Lower leg skin (tissue), 4 donors: ENCODE results near the gene PDCD5. TPM values are rescaled to one million over a fixed set of nuclear protein-coding genes. Genes with fewer than 3 reads are reported as not detected.

ENCODE experiments used
- DNase-seq, 2 donors: peaks; one replicate each; pipeline ENCODE4 v3.0.0-alpha.2; 2019; ENCODE audit warnings: low spot score in 2 of 2
- H3K4me3 ChIP-seq: fragments of 200-600 bp; sonication (generic); 2 replicates; pipeline ENCODE4 v1.5.1; 2017; ENCODE audit warnings: mild to moderate bottlenecking, low read depth; ENCODE audit not compliant: poor library complexity, severe bottlenecking
- POLR2A ChIP-seq, 2 donors: fragments of 450-650 bp; IDR thresholded peaks; one replicate each; pipeline ENCODE4 v1.6.1; 2016 to 2017; ENCODE audit warnings: antibody characterized with exemption in 2 of 2, mild to moderate bottlenecking in 1 of 2, moderate library complexity in 1 of 2
- WGBS, 2 donors: methylation state at CpG; one replicate each; pipeline ENCODE4 v1.1.5; 2018; 5-methylcytosine and 5-hydroxymethylcytosine counted together
- intact Hi-C: fragments of 100-400 bp; cut with DNase I; formaldehyde crosslinking; loops from one replicate; pipeline ENCODE4 v1.15.0; 2023; ENCODE audit warnings: low total_unique reads
- total RNA-seq, 4 donors: library from RNA; depleted of rRNA; stranded (reverse); fragments of >200 nt; gene quantifications; one replicate each; pipeline ENCODE4 v1.1.0, GENCODE V29; 2016
- TF ChIP-seq, protein P1 (sequence below), 3 donors: fragments of 450-650 bp; IDR thresholded peaks; one replicate each; pipeline ENCODE4 v1.5.1; 2016; ENCODE audit warnings: antibody characterized with exemption in 3 of 3, mild to moderate bottlenecking in 3 of 3, moderate library complexity in 2 of 3

Gene PDCD5
- total RNA-seq, 4 donors from 2014 or later = 56.4 to 88.2 (median 63.7) TPM

DNA sequence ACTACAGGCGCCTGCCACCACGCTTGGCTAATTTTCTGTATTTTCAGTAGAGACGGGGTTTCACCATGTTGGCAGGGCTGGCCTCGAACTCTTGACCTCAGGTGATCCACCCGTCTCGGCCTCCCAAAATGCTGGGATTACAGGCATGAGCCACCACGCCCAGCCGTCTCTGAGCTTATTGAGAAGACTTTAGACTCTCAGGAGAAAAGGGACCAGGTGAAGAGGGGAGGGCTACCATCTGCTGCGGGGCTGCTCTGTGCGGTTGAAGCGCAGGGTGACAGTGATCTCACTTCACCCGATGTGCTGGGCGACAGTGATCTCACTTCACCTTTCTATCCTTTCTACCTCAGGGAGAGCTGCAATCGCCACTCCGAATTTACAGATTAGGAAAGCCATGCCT is 25.3 kb downstream of the PDCD5 start:
- no peak overlapping the region for H3K4me3 ChIP-seq
- peak in 1 of 2 donors; percentile 34 for DNase-seq
- no peak for TF ChIP-seq POLR2A (IDR thresholded peaks at IDR 0.05)
- TF ChIP-seq, protein P1, sequence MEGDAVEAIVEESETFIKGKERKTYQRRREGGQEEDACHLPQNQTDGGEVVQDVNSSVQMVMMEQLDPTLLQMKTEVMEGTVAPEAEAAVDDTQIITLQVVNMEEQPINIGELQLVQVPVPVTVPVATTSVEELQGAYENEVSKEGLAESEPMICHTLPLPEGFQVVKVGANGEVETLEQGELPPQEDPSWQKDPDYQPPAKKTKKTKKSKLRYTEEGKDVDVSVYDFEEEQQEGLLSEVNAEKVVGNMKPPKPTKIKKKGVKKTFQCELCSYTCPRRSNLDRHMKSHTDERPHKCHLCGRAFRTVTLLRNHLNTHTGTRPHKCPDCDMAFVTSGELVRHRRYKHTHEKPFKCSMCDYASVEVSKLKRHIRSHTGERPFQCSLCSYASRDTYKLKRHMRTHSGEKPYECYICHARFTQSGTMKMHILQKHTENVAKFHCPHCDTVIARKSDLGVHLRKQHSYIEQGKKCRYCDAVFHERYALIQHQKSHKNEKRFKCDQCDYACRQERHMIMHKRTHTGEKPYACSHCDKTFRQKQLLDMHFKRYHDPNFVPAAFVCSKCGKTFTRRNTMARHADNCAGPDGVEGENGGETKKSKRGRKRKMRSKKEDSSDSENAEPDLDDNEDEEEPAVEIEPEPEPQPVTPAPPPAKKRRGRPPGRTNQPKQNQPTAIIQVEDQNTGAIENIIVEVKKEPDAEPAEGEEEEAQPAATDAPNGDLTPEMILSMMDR (IDR thresholded peaks at IDR 0.05) = no peak
- 84 to 96% methylated on average over 15 of the region's 15 CpGs for WGBS, 2 donors
- intact Hi-C loops = no loop called here

DNA sequence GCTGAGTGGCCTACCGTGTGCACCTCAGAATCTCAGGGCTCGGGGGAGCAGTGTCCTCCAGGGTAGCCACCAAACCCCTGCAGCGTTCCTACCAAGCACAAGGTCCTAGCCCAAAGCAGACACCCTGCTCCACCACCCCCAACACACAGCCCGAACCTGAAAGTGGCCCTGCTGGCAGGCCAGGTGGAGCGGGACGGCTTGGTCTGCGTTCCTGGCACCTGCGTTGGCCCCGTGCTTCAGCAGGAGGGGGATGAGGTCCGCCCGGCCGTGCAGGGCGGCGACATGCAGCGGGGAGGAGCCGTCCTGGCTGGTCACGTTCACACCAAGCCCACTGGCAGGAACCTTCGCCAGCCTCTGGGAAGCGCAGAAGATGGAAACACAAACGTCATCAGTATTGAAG is 26.5 kb downstream of the PDCD5 start:
- intact Hi-C loops = no loop called here
- no peak overlapping the region for H3K4me3 ChIP-seq
- TF ChIP-seq, protein P1 (IDR thresholded peaks at IDR 0.05) = no peak
- WGBS, 2 donors = 96 to 98% methylated on average over 18 to 20 of the region's 20 CpGs
- peak in 1 of 2 donors; percentile 67 for DNase-seq

DNA sequence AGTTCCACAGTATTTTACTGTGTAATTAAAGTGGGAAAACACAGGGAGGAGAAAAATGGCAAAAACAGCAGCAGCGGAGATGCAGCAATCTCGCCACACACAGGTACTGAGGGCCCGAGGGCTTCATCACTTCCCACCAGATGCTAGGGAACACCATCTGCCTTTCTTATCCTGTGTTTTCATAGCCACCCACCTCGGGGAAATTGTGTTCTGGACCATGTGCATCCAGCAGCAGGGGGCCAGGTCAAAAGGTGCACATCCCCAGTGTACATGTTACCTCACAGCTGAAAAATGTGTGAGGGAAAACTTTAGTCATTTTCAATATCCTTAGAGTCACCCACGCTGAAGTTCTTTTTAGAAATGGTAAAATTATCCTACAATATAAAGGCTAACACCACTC is 30.2 kb downstream of the PDCD5 start:
- peak in 1 of 2 donors; percentile 18 for DNase-seq
- 82 to 87% methylated on average over 5 of the region's 5 CpGs for WGBS, 2 donors
- H3K4me3 ChIP-seq = no peak overlapping the region
- intact Hi-C loops = no loop called here
- TF ChIP-seq POLR2A (IDR thresholded peaks at IDR 0.05) = no peak
- TF ChIP-seq, protein P1 (IDR thresholded peaks at IDR 0.05) = no peak

DNA sequence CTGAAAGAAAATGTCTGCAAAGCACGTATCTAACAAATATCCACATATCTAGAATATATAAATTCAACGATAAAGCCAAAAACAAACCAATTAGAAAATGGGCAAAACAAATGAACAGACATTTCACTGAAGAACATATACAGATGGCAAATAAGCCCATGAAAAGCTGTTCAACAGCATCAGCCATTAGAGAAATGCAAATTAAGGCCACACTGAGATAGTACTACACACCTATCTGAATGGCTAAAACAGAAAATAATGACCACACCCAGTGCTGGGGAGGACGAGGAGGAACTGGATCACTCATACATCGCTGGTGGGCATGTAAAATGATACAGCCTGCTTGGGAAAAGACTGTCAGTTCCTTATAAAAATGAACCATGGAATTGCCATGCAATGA is 32.0 kb downstream of the PDCD5 start:
- intact Hi-C loops = no loop called here
- peak in 1 of 2 donors; percentile 14 for DNase-seq
- WGBS, 2 donors = 72 to 94% methylated on average over 4 of the region's 4 CpGs
- H3K4me3 ChIP-seq = no peak overlapping the region
- no peak for TF ChIP-seq POLR2A (IDR thresholded peaks at IDR 0.05)
- TF ChIP-seq, protein P1 (IDR thresholded peaks at IDR 0.05) = no peak

DNA sequence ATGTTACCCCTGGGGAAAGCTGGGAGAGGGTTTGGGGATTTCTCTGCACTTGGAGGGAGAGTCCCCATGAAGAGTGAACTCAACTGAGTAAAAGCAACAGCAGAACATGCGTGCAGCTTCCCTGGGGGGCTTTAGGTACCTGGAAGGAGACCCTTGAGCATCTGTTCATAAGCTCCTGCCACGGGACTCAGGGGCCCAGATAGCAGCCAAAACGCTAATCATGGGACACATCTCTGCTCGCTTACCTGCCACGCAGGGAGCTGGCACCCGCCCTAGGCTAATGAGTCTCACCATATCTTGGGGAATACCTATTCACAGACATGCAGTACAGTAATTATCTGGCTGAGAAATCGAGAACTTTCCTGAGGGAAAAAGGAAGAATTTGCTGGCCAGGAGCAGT is 33.9 kb downstream of the PDCD5 start:
- H3K4me3 ChIP-seq = no peak overlapping the region
- intact Hi-C loops = no loop called here
- TF ChIP-seq POLR2A (IDR thresholded peaks at IDR 0.05) = no peak
- TF ChIP-seq, protein P1 (IDR thresholded peaks at IDR 0.05) = no peak
- no peak for DNase-seq
- WGBS, 2 donors = 97 to 99% methylated on average over 7 of the region's 7 CpGs

DNA sequence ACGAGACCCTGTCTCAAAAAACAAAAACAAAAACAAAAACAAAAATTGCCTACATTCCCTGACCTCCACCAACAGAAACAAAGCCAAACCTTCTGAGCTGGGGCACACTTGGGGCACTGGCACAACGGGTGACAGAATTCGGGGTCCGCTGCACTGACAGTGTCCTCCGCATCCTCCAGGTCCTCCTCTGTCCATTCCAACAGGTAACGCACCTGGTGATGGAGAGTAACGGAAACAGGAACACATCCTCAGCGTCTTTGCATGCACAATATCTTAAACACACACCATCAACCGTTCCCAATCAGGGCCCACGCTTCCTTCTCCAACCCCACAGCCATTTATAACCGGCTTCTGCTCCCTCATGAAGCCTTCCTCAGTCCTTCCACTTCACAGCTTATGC is 34.6 kb downstream of the PDCD5 start:
- no peak overlapping the region for H3K4me3 ChIP-seq
- TF ChIP-seq, protein P1 (IDR thresholded peaks at IDR 0.05) = no peak
- no peak for TF ChIP-seq POLR2A (IDR thresholded peaks at IDR 0.05)
- WGBS, 2 donors = 86 to 97% methylated on average over 11 of the region's 11 CpGs
- DNase-seq = no peak
- intact Hi-C loops = no loop called here
